Activated CD4-positive, alpha-beta T cell treated with anti-CD3 and anti-CD28 coated beads, Interleukin-2, Interleukin-4, amounts not matched to agents 100 ng/mL and 50 ng/mL, durations not matched to agents 16 hours and 8 hours (primary cell): ENCODE measurements around the gene SUPT3H.

ENCODE experiments used
- DNase-seq: peaks from one replicate; pipeline ENCODE4 v3.0.0-alpha.2; 2020; ENCODE audit warnings: low spot score

The SUPT3H gene

GRCh38 chr6:45377554-45378333 lies at the start of gene SUPT3H:
TSS of gene SUPT3H (minus strand) at chr6:45377934.
- DNase-seq, result peak; percentile 92

GRCh38 chr6:45426251-45426650 lies 48.5 kb upstream of the SUPT3H start:
- DNase-seq, result no peak

GRCh38 chr6:45424451-45424861 lies 46.7 kb upstream of the SUPT3H start:
- DNase-seq, result no peak

GRCh38 chr6:45423824-45424450 lies 46.2 kb upstream of the SUPT3H start:
- no peak for DNase-seq

GRCh38 chr6:45423111-45423823 lies 45.5 kb upstream of the SUPT3H start:
- DNase-seq, result peak; percentile 50

GRCh38 chr6:45422503-45423110 lies 44.9 kb upstream of the SUPT3H start:
- DNase-seq, result no peak

- peak; percentile 69 for DNase-seq
Measured at GRCh38 chr6:45421709-45422502, 44.2 kb upstream of the SUPT3H start.

GRCh38 chr6:45420909-45421708 lies 43.4 kb upstream of the SUPT3H start:
- DNase-seq, result no peak

GRCh38 chr6:45420083-45420908 lies 42.6 kb upstream of the SUPT3H start:
- DNase-seq, result peak; percentile 72

GRCh38 chr6:45419571-45420082 lies 41.9 kb upstream of the SUPT3H start:
- peak; percentile 68 for DNase-seq

GRCh38 chr6:45417436-45417835 lies 39.7 kb upstream of the SUPT3H start:
- no peak for DNase-seq

GRCh38 chr6:45416700-45417099 lies 39.0 kb upstream of the SUPT3H start:
- DNase-seq, result no peak

GRCh38 chr6:45415788-45416518 lies 38.2 kb upstream of the SUPT3H start:
- no peak for DNase-seq

- DNase-seq, result no peak
Measured at GRCh38 chr6:45415315-45415714, 37.6 kb upstream of the SUPT3H start.

- DNase-seq, result no peak
Measured at GRCh38 chr6:45411959-45412358, 34.2 kb upstream of the SUPT3H start.

- DNase-seq, result no peak
Measured at GRCh38 chr6:45400021-45400420, 22.3 kb upstream of the SUPT3H start.

- DNase-seq, result peak; percentile 53
Measured at GRCh38 chr6:45398075-45398813, 20.5 kb upstream of the SUPT3H start.

- no peak for DNase-seq
Measured at GRCh38 chr6:45394586-45395095, 16.9 kb upstream of the SUPT3H start.
